Urothelium cell line (cell line): ENCODE results near the gene ANXA7.

Experiments
- DNase-seq: peaks from one replicate; pipeline ENCODE4 v3.0.0; 2011; ENCODE audit warnings: low spot score, mixed read lengths
- FAIRE-seq: peaks from 2 replicates; lab custom pipeline; 2011; peaks lifted over from hg19 to GRCh38; lab: Jason Lieb, UNC

ANXA7 gene

GRCh38 chr10:73413528-73414229 is at the start of gene ANXA7:
Gene ANXA7 (minus strand): TSS chr10:73414058. CDS start chr10:73400856, 13,202 bp downstream.
- FAIRE-seq (no peak), DNase-seq (peak; percentile 100)

- DNase-seq (no peak), FAIRE-seq (no peak)
Measured at GRCh38 chr10:73460897-73461296, 47.0 kb upstream of the ANXA7 start.

- DNase-seq, result no peak
- FAIRE-seq, result no peak
Measured at GRCh38 chr10:73459683-73460314, 45.9 kb upstream of the ANXA7 start.

DNA sequence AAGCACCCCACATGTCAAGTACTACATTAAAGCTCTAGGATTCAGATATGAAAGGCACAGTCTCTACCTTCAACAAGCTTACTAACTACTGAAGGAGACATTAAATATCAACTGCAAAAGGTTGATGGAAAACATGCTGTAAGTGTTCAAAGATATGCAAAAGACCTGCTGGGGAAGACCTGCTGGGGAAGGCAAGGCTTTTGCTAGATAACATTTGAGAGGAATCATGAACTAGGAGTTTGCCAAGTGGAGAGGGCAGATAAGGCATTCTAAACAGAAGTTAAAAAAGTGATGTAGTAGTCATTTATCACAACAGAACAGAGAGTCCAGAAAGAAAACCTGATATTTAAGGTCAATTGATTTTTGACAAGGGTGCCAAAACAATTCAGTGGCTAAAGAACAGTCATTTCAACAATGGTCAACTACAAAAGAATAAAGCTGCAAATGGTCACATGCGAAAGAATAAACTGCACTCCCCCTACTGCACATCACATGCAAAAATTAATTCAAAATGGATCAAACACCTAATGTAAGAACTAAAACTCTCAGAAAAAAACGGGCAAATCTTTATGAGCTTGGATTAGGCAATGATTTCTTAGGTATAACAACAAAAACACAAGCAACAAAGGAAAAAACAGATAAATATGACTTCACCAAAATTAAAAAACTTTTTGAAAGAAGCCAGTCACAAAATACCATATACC is 42.5 kb upstream of the ANXA7 start:
- DNase-seq, result no peak
- FAIRE-seq, result no peak

GRCh38 chr10:73449113-73449512 is 35.3 kb upstream of the ANXA7 start:
- no peak for DNase-seq
- FAIRE-seq, result no peak

- FAIRE-seq, result no peak
- DNase-seq, result no peak
Measured at GRCh38 chr10:73448384-73448783, 34.5 kb upstream of the ANXA7 start.

DNA sequence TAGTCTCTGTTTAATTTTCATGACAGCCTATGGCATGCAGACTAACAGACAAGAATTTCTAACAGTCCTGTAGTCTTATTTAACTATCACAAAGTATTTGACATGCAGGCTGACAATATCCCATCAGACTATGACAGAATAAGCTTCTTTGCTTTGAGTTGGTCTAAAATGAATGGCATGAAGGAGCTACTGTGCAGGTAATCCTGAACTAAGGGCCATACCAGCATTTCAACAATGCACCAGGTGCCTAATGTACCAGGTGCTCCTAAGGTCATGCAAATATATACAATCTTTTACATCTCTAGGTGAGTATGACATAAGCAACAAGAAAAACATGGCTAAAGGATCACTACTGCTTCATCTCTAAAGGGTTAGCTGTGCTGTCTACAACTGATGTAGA is 33.1 kb upstream of the ANXA7 start:
- FAIRE-seq, result no peak
- DNase-seq, result no peak

DNA sequence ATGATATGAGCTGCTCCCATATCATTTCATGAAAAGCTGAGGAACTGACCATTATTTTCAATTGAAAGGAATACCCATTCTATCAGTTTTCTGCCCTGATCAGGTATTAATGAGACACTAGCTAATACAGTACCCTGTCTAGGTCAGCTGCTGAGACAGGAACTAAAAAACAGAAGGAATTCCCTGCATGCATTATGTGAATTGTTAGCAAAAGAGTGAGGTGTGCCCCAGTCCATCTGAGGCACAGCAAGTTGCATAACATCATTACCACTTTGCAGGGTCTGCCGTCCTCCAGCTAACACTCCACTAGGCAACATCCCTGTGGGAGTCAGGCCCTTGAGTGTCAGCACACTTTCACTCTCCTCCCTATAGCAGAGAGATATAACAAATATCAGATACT is 30.6 kb upstream of the ANXA7 start:
- DNase-seq (no peak), FAIRE-seq (no peak)

DNA sequence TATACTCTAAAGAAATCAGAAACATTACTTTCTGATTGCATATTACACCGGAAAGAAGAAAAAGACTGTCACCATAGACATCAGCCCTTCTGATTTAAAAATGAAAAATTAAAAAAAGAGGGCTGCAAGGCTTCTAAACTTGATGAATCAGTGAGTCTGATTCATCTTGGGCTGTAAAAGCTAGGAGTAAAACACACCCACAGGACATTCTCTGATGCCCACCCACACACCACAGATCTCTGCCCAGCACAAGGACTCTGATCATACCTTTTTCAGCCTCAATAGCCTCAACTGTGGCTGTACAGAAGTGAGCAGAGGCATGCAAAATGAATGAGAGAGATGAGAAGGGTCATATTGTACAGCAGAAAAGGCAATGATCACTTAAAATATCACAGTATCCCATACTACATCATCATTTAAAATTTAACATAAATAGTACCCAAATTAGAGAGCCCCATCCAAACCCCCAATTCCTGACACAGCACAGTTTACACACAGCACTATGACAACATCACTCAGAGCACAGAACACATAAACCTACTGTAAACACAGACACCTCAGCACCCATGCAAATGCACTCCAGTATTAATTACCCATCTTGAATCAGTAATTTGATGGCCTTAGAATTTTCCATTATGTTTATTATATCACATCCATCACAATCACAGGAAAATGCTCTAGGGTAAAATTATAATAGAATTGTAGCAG is 25.9 kb upstream of the ANXA7 start:
- DNase-seq, result peak; percentile 68
- peak; percentile 23 for FAIRE-seq

GRCh38 chr10:73439055-73439454 is 25.2 kb upstream of the ANXA7 start:
- DNase-seq (no peak), FAIRE-seq (no peak)

DNA sequence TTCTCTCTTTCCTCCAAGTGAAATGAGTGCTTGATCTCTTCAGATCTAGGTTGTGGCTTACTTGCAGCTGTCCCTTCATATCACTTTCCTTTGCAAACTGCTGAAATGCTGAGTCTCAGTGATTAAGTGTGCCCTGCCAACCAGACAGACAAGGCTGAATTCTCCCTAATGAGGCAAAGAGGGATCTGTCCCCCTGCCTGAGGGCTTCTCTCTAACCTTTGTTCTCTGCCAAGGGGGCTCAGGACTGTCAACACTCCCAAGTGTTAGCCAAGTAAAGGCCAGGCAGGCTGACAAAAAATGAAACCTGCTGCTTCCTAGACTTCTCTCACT is 19.6 kb upstream of the ANXA7 start, which contains the start of gene MSS51:
TSS of gene MSS51 (minus strand) at position 24 of the 330 bp plus-strand sequence. CDS start 5,277 bp downstream, outside the sequence.
- DNase-seq (no peak), FAIRE-seq (no peak)

DNA sequence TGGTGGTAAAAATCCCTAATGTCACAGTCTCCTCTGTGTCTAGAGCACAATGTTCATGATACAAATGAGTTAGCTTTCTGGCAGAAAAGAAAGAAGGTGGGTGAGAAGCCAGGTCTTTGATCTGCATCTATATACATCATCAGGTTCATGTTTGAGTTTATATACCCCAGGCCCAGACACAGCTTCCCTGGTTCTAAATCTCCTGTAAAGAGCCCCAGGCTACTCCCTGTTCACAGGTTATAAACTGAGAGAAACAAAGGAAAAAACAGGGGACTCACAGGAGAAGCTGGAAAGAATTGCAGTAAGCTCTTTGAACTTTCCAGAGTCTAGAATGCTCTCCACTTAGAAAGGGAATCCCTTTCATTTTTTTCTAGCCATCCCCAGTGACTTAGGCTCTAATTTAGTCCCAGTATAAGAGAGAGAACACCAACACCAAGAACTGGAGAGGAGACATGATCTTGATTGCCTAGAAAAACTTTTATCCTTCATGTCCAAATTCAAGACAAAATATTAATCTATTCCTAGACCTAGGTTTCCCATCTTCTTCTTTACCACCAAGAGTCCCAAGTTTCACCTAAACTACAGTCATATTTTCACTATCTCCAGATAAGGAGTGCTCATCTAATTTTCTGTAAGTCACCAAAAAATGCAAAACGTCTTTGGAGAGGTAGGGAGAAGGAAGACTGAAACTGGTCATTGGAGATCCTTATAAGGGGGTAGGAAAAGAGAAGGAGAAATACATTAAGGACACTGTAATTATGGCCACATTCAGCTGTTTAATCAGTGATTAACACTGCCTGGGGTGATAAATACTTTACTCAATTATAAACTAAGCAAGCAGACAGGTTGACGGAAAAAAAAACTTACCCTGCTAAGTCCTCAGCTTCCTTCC is 19.0 kb upstream of the ANXA7 start:
- FAIRE-seq, result no peak
- no peak for DNase-seq

- no peak for DNase-seq
Measured at GRCh38 chr10:73426318-73426717, 12.5 kb upstream of the ANXA7 start.

GRCh38 chr10:73424478-73424877 is 10.6 kb upstream of the ANXA7 start:
- no peak for FAIRE-seq

More at GRCh38 chr10:73426318-73426717, 12.5 kb upstream of the ANXA7 start:
- FAIRE-seq, result no peak

DNA sequence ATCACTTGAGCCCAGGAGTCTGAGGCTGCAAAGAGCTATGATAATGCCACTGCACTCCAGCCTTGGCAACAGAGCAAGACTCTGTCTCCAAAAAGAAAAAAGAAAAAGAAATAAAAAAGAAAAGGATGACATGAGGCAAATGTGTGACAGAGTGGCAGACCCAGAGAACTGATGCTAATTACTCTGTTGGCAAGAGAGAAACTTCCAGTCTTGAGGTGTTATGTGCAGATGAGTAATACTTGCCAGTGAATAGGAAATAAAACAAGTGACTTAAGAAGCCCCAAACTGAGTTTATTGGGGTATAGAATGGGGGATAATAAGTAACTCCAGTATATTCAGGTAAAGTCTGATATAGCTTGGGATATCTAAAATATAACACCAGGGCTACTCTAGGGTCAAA is 9.5 kb upstream of the ANXA7 start:
- no peak for DNase-seq
- FAIRE-seq, result no peak

More at GRCh38 chr10:73424478-73424877, 10.6 kb upstream of the ANXA7 start:
- no peak for DNase-seq

DNA sequence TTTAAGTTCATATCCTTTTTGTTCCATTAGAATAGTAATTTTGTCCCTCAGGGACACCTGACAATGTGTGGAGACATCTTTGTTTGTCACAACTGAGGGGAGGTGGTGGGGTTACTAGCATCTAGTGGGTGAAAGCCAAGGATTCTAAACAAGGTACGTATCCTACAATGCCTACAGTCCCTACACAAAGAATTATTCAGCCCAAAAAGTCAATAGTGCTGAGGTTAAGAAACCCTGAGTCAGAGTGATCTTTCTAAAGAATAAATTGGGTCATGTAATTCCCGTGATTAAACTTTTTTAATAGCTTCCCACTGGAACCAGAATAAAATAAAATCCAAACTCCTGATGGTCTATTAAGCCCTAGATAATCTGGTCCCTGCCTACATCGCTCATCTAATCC is 2.7 kb upstream of the ANXA7 start:
- no peak for FAIRE-seq
- DNase-seq, result no peak

DNA sequence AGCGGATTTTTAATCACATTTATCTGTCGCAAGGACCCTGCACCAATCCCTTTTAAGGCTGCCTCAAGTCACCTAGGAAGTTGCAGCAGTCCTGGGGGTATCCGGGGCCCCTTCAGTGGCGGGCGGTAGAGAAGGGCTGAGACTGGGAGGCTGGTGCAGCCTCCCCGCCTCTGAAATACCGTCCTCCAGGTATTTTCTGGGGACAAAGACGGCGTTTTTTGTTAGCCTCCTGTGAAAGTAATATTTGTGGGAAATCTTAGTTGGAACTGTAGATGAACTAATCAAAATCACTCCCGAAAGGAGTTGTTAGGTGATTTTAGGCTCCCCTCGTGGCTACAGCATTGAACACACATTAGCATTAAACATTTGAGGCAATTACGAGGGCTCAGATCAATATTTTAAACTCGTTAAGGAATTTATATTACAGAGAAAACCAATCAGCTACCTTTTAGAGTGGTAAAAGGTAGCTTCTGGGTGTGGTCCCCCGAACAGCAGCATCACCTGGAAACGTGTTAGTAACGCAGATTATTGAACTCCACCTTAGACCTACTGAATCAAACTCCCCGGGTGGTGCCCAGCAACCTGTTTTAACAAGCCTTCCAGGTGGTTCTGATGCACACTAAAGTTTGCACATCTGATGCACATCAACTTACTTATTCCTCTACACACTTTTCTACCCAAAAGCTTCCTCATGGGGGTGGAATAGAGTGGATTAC is 530 bp upstream of the ANXA7 start:
- FAIRE-seq, result no peak
- DNase-seq, result no peak

GRCh38 chr10:73413108-73413527 is 740 bp downstream of the ANXA7 start:
- FAIRE-seq, result no peak
- peak; percentile 68 for DNase-seq

DNA sequence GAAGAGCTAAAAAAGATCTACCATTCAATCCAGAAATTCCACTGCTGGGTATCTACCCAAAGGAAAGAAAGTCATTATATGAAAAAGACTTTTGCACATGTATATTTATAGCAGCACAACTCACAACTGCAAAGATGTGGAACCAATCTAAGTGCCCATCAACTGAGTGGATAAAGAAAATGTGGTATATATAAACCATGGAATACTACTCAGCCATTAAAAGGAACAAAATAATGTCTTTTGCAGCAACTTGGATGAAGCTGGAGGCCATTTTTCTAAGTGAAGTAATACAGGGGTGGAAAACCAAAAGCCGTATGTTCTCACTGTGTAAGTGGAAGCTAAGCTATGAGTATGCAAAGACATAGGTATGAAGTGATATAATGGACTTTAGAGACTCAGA is 3.0 kb downstream of the ANXA7 start:
- DNase-seq (no peak), FAIRE-seq (no peak)
